WTC11 (cell line): ENCODE measurements around the gene KRTAP13-4. TPM values are rescaled to one million over a fixed set of nuclear protein-coding genes. Genes with fewer than 3 reads are reported as not detected.

Source experiments
- ATAC-seq: fragments of 200-7000 bp; cut with Tn5 transposase; 2 replicates; pipeline ENCODE4 v1.10.0; 2021; ENCODE audit warnings: mild to moderate bottlenecking, moderate library complexity
- CTCF ChIA-PET: fragments of 300-600 bp; sonication (Branson Sonifier 250); formaldehyde crosslinking; loops from one replicate; lab custom pipeline; 2021; ENCODE audit warnings: antibody characterized with exemption; lab: Charles Lee
- POLR2A ChIA-PET: fragments of 350-600 bp; sonication (Branson Sonifier 250); formaldehyde crosslinking; loops from one replicate; lab custom pipeline; 2021; ENCODE audit warnings: antibody characterized with exemption; lab: Charles Lee
- DNase-seq: peaks from one replicate; pipeline ENCODE4 v3.0.0; 2021; ENCODE audit warnings: low spot score
- H3K27ac Mint-ChIP-seq: 2 replicates; pipeline ENCODE4 v1.8.0; 2021; ENCODE audit warnings: mixed read lengths
- H3K27me3 Mint-ChIP-seq: 2 replicates; pipeline ENCODE4 v1.8.0; 2021; ENCODE audit warnings: low read depth, mild to moderate bottlenecking, moderate library complexity, mixed read lengths
- H3K36me3 Mint-ChIP-seq: 2 replicates; pipeline ENCODE4 v1.8.0; 2021; ENCODE audit warnings: mixed read lengths
- H3K4me1 Mint-ChIP-seq: 2 replicates; pipeline ENCODE4 v1.8.0; 2022; ENCODE audit warnings: mixed read lengths
- H3K4me3 Mint-ChIP-seq: 2 replicates; pipeline ENCODE4 v1.8.0; 2021; ENCODE audit warnings: mild to moderate bottlenecking, moderate library complexity, mixed read lengths
- H3K9me3 Mint-ChIP-seq: 2 replicates; pipeline ENCODE4 v1.8.0; 2021; ENCODE audit warnings: mixed read lengths
- ETV6 ChIP-seq: sonication (generic); formaldehyde crosslinking; IDR thresholded peaks from 2 replicates; pipeline ENCODE4 v1.8.1; 2022; ENCODE audit warnings: mild to moderate bottlenecking, missing genetic modification reagents
- FOXP1 ChIP-seq: sonication (generic); formaldehyde crosslinking; IDR thresholded peaks from 2 replicates; pipeline ENCODE4 v1.8.0; 2022; ENCODE audit warnings: missing genetic modification reagents, mild to moderate bottlenecking, moderate library complexity, borderline replicate concordance
- IRF2 ChIP-seq: sonication (generic); formaldehyde crosslinking; IDR thresholded peaks from 2 replicates; pipeline ENCODE4 v1.8.0; 2022; ENCODE audit warnings: low read depth, missing genetic modification reagents, borderline replicate concordance
- OVOL2 ChIP-seq: fragments of 250-450 bp; sonication (Bioruptor Pico); IDR thresholded peaks from 2 replicates; pipeline ENCODE4 v1.9.0; 2021; ENCODE audit warnings: mild to moderate bottlenecking, borderline replicate concordance
- PRRX2 ChIP-seq: fragments of 250-450 bp; sonication (Bioruptor Pico); IDR thresholded peaks from 2 replicates; pipeline ENCODE4 v1.8.0; 2021; ENCODE audit warnings: mild to moderate bottlenecking
- SP1 ChIP-seq: sonication (generic); formaldehyde crosslinking; conservative IDR thresholded peaks from 2 replicates; pipeline ENCODE4 v1.8.1; 2022; ENCODE audit warnings: missing genetic modification reagents
- ZNF138 ChIP-seq: sonication (generic); formaldehyde crosslinking; conservative IDR thresholded peaks from 2 replicates; pipeline ENCODE4 v1.8.1; 2022; ENCODE audit warnings: mild to moderate bottlenecking, moderate library complexity, missing genetic modification reagents
- ZNF232 ChIP-seq: sonication (generic); formaldehyde crosslinking; IDR thresholded peaks from 2 replicates; pipeline ENCODE4 v1.8.0; 2022; ENCODE audit warnings: mild to moderate bottlenecking, missing genetic modification reagents
- ZNF423 ChIP-seq: fragments of 250-450 bp; sonication (Bioruptor Pico); IDR thresholded peaks from 2 replicates; pipeline ENCODE4 v2.1.2; 2022; ENCODE audit warnings: mild to moderate bottlenecking, moderate library complexity
- total RNA-seq: library from RNA; stranded (reverse); gene quantifications from 3 replicates; pipeline ENCODE4 v1.2.3, GENCODE V29; 2021
- TF ChIP-seq, protein P1 (sequence below): sonication (generic); formaldehyde crosslinking; IDR thresholded peaks from 2 replicates; pipeline ENCODE4 v1.8.0; 2023; ENCODE audit warnings: missing genetic modification reagents, mild to moderate bottlenecking, borderline replicate concordance
- TF ChIP-seq, protein P2 (sequence below): sonication (generic); formaldehyde crosslinking; IDR thresholded peaks from 2 replicates; pipeline ENCODE4 v1.8.1; 2022; ENCODE audit warnings: mild to moderate bottlenecking, missing genetic modification reagents, moderate library complexity, borderline replicate concordance
- TF ChIP-seq, protein P3 (sequence below): sonication (generic); formaldehyde crosslinking; IDR thresholded peaks from 2 replicates; pipeline ENCODE4 v1.8.0; 2022; ENCODE audit warnings: mild to moderate bottlenecking, missing genetic modification reagents
- TF ChIP-seq, protein P4 (sequence below): fragments of 250-450 bp; sonication (Bioruptor Pico); IDR thresholded peaks from 2 replicates; pipeline ENCODE4 v1.9.0; 2021; ENCODE audit warnings: mild to moderate bottlenecking
- TF ChIP-seq, protein P5 (sequence below): sonication (generic); formaldehyde crosslinking; IDR thresholded peaks from 2 replicates; pipeline ENCODE4 v1.8.1; 2023; ENCODE audit warnings: mild to moderate bottlenecking, missing genetic modification reagents
- TF ChIP-seq, protein P6 (sequence below): fragments of 200-600 bp; IDR thresholded peaks from 2 replicates; pipeline ENCODE4 v1.8.0; 2022; ENCODE audit warnings: antibody characterized with exemption

Gene KRTAP13-4
- total RNA-seq, 1 experiment from 2014 or later: not detected

DNA sequence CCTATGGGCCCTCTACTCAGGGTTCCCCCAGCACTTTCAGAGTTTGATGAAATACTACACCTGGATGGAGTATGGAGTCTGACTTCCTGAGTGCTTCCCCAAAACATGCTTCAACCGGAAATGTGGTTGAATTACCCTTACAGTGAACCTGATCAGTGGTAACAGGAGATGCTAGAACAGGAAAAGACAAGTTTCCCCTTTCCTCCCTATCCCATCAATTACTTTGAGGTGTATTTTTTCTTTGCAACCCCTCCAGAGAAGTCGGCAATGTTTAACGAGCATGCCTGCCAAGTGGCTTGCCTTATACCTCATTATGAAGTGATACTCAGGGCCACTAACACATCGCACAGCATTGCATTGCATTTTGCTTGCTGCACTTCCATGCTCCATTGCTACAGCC is 17.0 kb downstream of the KRTAP13-4 start (continued):
- TF ChIP-seq, protein P1, sequence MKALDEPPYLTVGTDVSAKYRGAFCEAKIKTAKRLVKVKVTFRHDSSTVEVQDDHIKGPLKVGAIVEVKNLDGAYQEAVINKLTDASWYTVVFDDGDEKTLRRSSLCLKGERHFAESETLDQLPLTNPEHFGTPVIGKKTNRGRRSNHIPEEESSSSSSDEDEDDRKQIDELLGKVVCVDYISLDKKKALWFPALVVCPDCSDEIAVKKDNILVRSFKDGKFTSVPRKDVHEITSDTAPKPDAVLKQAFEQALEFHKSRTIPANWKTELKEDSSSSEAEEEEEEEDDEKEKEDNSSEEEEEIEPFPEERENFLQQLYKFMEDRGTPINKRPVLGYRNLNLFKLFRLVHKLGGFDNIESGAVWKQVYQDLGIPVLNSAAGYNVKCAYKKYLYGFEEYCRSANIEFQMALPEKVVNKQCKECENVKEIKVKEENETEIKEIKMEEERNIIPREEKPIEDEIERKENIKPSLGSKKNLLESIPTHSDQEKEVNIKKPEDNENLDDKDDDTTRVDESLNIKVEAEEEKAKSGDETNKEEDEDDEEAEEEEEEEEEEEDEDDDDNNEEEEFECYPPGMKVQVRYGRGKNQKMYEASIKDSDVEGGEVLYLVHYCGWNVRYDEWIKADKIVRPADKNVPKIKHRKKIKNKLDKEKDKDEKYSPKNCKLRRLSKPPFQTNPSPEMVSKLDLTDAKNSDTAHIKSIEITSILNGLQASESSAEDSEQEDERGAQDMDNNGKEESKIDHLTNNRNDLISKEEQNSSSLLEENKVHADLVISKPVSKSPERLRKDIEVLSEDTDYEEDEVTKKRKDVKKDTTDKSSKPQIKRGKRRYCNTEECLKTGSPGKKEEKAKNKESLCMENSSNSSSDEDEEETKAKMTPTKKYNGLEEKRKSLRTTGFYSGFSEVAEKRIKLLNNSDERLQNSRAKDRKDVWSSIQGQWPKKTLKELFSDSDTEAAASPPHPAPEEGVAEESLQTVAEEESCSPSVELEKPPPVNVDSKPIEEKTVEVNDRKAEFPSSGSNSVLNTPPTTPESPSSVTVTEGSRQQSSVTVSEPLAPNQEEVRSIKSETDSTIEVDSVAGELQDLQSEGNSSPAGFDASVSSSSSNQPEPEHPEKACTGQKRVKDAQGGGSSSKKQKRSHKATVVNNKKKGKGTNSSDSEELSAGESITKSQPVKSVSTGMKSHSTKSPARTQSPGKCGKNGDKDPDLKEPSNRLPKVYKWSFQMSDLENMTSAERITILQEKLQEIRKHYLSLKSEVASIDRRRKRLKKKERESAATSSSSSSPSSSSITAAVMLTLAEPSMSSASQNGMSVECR: no peak
- TF ChIP-seq, all 79 proteins: peak for 0

DNA sequence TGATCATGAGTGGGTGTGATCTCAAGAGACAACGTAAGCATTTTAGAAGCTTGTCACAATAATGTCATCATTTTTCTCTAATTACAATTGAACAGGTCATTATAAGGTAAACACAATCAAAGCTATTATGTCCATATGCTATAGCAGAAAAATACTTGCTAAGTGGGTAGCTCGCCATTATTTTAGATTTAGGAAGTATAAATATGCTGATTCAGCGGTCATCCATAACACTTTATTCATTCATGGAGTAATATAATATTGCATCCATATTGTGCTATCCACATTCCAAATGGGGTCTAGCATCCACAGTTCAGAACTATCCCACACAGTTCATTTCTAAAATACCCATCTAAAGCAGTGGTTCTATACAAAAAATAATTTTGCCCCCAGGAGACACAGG is 18.5 kb downstream of the KRTAP13-4 start:
- H3K4me3 Mint-ChIP-seq: no peak overlapping the region
- H3K27ac Mint-ChIP-seq: no peak overlapping the region
- peaks cover 19% of the 10 kb centered on the region for H3K4me1 Mint-ChIP-seq
- no peaks in the 10 kb centered on the region for H3K27me3 Mint-ChIP-seq
- DNase-seq (no peak), ATAC-seq (no peak)
- POLR2A ChIA-PET: interaction anchor here (0.6 kb wide), 1 partner anchor 213 kb away, joined by 3 read pairs; no protein-coding TSS in a partner anchor
- TF ChIP-seq ETV6 (CRISPR knock-in tag) (no peak), ZNF232 (CRISPR knock-in tag) (no peak), OVOL2 (CRISPR knock-in tag) (no peak), IRF2 (CRISPR knock-in tag) (no peak), ZNF423 (CRISPR knock-in tag) (no peak), FOXP1 (no peak)
- TF ChIP-seq, protein P2, sequence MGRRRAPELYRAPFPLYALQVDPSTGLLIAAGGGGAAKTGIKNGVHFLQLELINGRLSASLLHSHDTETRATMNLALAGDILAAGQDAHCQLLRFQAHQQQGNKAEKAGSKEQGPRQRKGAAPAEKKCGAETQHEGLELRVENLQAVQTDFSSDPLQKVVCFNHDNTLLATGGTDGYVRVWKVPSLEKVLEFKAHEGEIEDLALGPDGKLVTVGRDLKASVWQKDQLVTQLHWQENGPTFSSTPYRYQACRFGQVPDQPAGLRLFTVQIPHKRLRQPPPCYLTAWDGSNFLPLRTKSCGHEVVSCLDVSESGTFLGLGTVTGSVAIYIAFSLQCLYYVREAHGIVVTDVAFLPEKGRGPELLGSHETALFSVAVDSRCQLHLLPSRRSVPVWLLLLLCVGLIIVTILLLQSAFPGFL: no peak
- TF ChIP-seq, protein P3, sequence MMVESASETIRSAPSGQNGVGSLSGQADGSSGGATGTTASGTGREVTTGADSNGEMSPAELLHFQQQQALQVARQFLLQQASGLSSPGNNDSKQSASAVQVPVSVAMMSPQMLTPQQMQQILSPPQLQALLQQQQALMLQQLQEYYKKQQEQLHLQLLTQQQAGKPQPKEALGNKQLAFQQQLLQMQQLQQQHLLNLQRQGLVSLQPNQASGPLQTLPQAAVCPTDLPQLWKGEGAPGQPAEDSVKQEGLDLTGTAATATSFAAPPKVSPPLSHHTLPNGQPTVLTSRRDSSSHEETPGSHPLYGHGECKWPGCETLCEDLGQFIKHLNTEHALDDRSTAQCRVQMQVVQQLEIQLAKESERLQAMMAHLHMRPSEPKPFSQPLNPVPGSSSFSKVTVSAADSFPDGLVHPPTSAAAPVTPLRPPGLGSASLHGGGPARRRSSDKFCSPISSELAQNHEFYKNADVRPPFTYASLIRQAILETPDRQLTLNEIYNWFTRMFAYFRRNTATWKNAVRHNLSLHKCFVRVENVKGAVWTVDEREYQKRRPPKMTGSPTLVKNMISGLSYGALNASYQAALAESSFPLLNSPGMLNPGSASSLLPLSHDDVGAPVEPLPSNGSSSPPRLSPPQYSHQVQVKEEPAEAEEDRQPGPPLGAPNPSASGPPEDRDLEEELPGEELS (CRISPR knock-in tag): no peak
- TF ChIP-seq, protein P4, sequence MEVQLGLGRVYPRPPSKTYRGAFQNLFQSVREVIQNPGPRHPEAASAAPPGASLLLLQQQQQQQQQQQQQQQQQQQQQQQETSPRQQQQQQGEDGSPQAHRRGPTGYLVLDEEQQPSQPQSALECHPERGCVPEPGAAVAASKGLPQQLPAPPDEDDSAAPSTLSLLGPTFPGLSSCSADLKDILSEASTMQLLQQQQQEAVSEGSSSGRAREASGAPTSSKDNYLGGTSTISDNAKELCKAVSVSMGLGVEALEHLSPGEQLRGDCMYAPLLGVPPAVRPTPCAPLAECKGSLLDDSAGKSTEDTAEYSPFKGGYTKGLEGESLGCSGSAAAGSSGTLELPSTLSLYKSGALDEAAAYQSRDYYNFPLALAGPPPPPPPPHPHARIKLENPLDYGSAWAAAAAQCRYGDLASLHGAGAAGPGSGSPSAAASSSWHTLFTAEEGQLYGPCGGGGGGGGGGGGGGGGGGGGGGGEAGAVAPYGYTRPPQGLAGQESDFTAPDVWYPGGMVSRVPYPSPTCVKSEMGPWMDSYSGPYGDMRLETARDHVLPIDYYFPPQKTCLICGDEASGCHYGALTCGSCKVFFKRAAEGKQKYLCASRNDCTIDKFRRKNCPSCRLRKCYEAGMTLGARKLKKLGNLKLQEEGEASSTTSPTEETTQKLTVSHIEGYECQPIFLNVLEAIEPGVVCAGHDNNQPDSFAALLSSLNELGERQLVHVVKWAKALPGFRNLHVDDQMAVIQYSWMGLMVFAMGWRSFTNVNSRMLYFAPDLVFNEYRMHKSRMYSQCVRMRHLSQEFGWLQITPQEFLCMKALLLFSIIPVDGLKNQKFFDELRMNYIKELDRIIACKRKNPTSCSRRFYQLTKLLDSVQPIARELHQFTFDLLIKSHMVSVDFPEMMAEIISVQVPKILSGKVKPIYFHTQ (CRISPR knock-in tag): no peak
- no peaks in the 10 kb centered on the region for H3K9me3 Mint-ChIP-seq
- CTCF ChIA-PET: no interaction called here
- no peaks in the 10 kb centered on the region for H3K36me3 Mint-ChIP-seq

DNA sequence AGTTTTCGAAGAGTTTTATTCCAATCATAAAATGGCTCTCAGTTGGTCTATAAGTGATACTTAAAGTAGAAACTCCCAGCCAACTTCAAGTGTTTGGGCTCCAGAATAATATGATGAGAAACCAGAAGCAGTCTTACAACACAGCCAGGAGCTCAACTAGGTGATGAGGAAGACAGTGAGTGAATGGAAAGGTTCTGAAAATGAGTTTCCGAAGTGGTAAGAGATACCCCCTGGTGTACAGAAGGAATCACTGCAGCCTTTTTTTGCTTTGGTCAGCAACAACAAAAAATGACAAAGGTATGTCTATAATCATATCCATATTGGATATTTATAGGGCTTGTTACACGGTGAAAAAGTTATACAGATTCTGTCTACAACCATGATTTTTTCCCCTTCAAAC is 33.7 kb downstream of the KRTAP13-4 start:
- H3K4me3 Mint-ChIP-seq: no peak overlapping the region
- no peak overlapping the region for H3K27ac Mint-ChIP-seq
- H3K27me3 Mint-ChIP-seq: no peaks in the 10 kb centered on the region
- no peak for DNase-seq
- H3K36me3 Mint-ChIP-seq: no peaks in the 10 kb centered on the region
- peak; percentile 38; the same call in 1 of the 2 replicates for ATAC-seq
- POLR2A ChIA-PET: no interaction called here
- no peaks in the 10 kb centered on the region for H3K4me1 Mint-ChIP-seq
- TF ChIP-seq ZNF138 (CRISPR knock-in tag) (no peak), PRRX2 (CRISPR knock-in tag) (no peak), SP1 (CRISPR knock-in tag) (no peak)
- TF ChIP-seq, protein P5, sequence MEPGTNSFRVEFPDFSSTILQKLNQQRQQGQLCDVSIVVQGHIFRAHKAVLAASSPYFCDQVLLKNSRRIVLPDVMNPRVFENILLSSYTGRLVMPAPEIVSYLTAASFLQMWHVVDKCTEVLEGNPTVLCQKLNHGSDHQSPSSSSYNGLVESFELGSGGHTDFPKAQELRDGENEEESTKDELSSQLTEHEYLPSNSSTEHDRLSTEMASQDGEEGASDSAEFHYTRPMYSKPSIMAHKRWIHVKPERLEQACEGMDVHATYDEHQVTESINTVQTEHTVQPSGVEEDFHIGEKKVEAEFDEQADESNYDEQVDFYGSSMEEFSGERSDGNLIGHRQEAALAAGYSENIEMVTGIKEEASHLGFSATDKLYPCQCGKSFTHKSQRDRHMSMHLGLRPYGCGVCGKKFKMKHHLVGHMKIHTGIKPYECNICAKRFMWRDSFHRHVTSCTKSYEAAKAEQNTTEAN (CRISPR knock-in tag): no peak
- TF ChIP-seq, protein P6, sequence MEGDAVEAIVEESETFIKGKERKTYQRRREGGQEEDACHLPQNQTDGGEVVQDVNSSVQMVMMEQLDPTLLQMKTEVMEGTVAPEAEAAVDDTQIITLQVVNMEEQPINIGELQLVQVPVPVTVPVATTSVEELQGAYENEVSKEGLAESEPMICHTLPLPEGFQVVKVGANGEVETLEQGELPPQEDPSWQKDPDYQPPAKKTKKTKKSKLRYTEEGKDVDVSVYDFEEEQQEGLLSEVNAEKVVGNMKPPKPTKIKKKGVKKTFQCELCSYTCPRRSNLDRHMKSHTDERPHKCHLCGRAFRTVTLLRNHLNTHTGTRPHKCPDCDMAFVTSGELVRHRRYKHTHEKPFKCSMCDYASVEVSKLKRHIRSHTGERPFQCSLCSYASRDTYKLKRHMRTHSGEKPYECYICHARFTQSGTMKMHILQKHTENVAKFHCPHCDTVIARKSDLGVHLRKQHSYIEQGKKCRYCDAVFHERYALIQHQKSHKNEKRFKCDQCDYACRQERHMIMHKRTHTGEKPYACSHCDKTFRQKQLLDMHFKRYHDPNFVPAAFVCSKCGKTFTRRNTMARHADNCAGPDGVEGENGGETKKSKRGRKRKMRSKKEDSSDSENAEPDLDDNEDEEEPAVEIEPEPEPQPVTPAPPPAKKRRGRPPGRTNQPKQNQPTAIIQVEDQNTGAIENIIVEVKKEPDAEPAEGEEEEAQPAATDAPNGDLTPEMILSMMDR: peak; percentile 66
- CTCF ChIA-PET: interaction anchor here (0.6 to 1.8 kb wide), 20 partner anchors 8 to 194 kb away, joined by 3 to 19 read pairs (median 4); partner anchors contain the start of genes KRTAP15-1, KRTAP23-1 and KRTAP25-1
- no peaks in the 10 kb centered on the region for H3K9me3 Mint-ChIP-seq
